HL-60 (cell line): ENCODE results near the gene C1orf105.

Experiments
- DNase-seq, 2 experiments: peaks; one replicate each; pipeline ENCODE4 v3.0.0-alpha.2; 2010 to 2020; ENCODE audit warnings: low read depth in 1 of 2, low spot score in 1 of 2
- H3K27ac ChIP-seq: fragments of 250-450 bp; sonication (Bioruptor Pico); replicated peaks from 2 replicates; pipeline ENCODE4 v1.5.1; 2020; ENCODE audit warnings: mild to moderate bottlenecking, moderate library complexity
- H3K27me3 ChIP-seq: fragments of 250-450 bp; sonication (Bioruptor Pico); 2 replicates; pipeline ENCODE4 v1.5.1; 2021; ENCODE audit warnings: mild to moderate bottlenecking, moderate library complexity; ENCODE audit not compliant: insufficient read depth, poor library complexity, severe bottlenecking
- H3K4me3 ChIP-seq: replicated peaks from 2 replicates; pipeline ENCODE4 v1.5.1; 2011; ENCODE audit warnings: mild to moderate bottlenecking, control low read depth, low read length; ENCODE audit not compliant: insufficient read depth
- GABPA ChIP-seq: IDR thresholded peaks from 2 replicates; pipeline ENCODE4 v1.6.1; 2012; ENCODE audit warnings: low read depth
- POLR2AphosphoS5 ChIP-seq: IDR thresholded peaks from 2 replicates; pipeline ENCODE4 v1.6.1; 2012; ENCODE audit warnings: low read depth
- SPI1 ChIP-seq: IDR thresholded peaks from 2 replicates; pipeline ENCODE4 v1.6.1; 2012; ENCODE audit warnings: low read depth, mild to moderate bottlenecking, borderline replicate concordance
- TF ChIP-seq, protein P1 (sequence below): IDR thresholded peaks from 2 replicates; pipeline ENCODE4 v1.6.1; 2012; ENCODE audit warnings: low read depth; ENCODE audit not compliant: insufficient replicate concordance
- TF ChIP-seq, protein P2 (sequence below): IDR thresholded peaks from one replicate; pipeline ENCODE4 v1.5.1; 2011; ENCODE audit warnings: low read length, control low read depth, inconsistent platforms; ENCODE audit not compliant: insufficient read depth

Gene C1orf105

DNA sequence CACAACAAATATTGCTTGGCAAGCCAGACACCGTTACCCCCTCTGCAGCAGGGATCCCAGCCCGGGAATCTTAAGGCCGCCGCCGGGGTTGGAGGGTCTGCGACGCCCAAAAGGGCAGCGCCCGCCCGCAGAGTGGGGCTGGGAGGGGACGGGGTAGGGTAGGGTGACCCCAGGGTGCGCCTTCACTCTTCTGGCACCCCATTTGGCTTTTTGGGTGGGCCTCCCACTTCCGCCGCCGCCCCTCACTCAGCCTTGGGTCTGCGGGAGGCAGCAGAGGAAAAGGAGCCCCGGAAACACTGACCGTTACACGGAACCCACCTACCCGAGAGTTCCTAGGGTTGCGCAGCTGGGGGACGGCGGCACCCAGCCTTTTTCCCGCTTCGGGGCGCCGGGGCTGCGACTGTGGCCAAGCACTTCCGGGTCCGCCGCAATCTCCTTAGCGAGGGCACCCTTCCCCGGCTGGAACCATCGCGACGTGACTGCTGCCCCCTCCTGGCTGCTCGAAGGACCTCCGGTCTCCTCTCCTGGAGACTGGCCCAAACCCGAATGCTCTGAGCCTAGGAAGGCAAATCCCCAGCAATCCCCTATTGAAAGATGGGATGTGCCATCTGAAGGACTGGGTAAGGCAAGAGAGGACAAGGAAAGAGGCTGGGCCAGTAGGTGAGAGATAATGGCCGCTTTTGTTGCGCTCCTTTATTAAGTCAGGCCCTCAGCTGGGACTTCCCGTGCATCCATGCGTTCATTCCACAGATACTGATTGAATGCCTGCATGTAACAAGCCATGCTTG, 23.4 kb downstream of the C1orf105 start, which contains the start of gene PIGC:
Gene PIGC (minus strand): TSS at position 404 of the 788 bp plus-strand sequence. CDS start 1,447 bp downstream, outside the sequence.
- Histone ChIP-seq H3K27me3 (no peaks in the 10 kb centered on the region), H3K27ac (peak within 1 kb of the TSS; percentile 90), H3K4me3 (peak within 1 kb of the TSS; percentile 81)
- peak; percentile 82 to 95 for DNase-seq
- TF ChIP-seq GABPA: peak; percentile 86
- TF ChIP-seq, protein P1, sequence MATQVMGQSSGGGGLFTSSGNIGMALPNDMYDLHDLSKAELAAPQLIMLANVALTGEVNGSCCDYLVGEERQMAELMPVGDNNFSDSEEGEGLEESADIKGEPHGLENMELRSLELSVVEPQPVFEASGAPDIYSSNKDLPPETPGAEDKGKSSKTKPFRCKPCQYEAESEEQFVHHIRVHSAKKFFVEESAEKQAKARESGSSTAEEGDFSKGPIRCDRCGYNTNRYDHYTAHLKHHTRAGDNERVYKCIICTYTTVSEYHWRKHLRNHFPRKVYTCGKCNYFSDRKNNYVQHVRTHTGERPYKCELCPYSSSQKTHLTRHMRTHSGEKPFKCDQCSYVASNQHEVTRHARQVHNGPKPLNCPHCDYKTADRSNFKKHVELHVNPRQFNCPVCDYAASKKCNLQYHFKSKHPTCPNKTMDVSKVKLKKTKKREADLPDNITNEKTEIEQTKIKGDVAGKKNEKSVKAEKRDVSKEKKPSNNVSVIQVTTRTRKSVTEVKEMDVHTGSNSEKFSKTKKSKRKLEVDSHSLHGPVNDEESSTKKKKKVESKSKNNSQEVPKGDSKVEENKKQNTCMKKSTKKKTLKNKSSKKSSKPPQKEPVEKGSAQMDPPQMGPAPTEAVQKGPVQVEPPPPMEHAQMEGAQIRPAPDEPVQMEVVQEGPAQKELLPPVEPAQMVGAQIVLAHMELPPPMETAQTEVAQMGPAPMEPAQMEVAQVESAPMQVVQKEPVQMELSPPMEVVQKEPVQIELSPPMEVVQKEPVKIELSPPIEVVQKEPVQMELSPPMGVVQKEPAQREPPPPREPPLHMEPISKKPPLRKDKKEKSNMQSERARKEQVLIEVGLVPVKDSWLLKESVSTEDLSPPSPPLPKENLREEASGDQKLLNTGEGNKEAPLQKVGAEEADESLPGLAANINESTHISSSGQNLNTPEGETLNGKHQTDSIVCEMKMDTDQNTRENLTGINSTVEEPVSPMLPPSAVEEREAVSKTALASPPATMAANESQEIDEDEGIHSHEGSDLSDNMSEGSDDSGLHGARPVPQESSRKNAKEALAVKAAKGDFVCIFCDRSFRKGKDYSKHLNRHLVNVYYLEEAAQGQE: peak; percentile 58
- peak; percentile 40; the same call in 1 of the 2 replicates for TF ChIP-seq SPI1
- TF ChIP-seq, protein P2, sequence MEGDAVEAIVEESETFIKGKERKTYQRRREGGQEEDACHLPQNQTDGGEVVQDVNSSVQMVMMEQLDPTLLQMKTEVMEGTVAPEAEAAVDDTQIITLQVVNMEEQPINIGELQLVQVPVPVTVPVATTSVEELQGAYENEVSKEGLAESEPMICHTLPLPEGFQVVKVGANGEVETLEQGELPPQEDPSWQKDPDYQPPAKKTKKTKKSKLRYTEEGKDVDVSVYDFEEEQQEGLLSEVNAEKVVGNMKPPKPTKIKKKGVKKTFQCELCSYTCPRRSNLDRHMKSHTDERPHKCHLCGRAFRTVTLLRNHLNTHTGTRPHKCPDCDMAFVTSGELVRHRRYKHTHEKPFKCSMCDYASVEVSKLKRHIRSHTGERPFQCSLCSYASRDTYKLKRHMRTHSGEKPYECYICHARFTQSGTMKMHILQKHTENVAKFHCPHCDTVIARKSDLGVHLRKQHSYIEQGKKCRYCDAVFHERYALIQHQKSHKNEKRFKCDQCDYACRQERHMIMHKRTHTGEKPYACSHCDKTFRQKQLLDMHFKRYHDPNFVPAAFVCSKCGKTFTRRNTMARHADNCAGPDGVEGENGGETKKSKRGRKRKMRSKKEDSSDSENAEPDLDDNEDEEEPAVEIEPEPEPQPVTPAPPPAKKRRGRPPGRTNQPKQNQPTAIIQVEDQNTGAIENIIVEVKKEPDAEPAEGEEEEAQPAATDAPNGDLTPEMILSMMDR: peak; percentile 80
- peak; percentile 79 for TF ChIP-seq POLR2AphosphoS5

DNA sequence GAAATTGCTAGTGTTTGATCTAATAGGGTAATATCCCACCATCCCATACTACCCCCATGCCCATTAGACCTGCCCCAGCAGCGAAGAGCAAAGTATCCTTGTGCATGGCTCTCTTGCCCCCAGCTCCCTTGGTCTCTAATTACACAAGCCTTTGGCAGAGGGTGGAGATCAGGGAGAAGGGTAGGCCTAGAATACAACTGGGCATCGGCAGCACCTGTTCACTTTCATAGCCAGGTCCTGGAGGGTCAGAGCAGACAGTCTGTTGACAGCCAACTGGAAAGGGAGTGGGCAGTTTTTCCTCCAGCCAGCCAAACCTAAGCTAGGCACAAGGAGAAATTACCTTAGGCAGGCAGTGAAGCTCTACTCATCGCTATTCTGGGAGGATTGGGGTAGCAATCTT, 26.1 kb downstream of the C1orf105 start:
- DNase-seq: no peak
- TF ChIP-seq POLR2AphosphoS5 (no peak), GABPA (no peak), SPI1 (no peak)
- TF ChIP-seq, protein P2: no peak
- TF ChIP-seq, protein P1: no peak
- Histone ChIP-seq H3K27ac (peak overlapping the region; percentile 83), H3K4me3 (no peak overlapping the region), H3K27me3 (no peaks in the 10 kb centered on the region)

DNA sequence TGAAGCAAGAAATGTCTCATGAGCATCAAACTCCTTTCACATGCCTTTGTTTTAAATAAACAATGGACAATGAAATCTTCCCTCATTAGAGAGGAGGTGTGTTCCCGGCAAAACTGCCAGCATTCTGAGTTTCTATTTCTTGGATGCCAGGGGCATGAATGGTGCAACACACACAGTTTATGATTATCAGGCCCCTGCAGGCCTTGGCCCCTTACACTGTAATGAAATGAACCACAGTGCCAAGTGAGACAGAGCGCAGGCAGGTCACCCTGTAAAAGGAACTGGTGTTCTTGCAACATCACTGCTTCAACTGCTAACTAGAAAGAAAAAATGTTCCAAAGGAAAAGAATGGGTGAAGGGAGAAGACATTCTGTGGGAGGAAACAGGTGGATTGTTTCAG, 27.2 kb downstream of the C1orf105 start:
- Histone ChIP-seq H3K27ac (peak overlapping the region; percentile 83), H3K27me3 (no peaks in the 10 kb centered on the region), H3K4me3 (no peak overlapping the region)
- DNase-seq: peak; percentile 79 to 88
- TF ChIP-seq POLR2AphosphoS5: peak; percentile 33; the same call in 1 of the 2 replicates
- TF ChIP-seq, protein P2: no peak
- TF ChIP-seq GABPA: no peak
- TF ChIP-seq, protein P1: no peak
- TF ChIP-seq SPI1: peak; percentile 86
